ACC112 (cell line): ENCODE measurements around the gene SHE.
A peak's percentile ranks its signal among the peaks of the same experiment; 100 is the strongest.

ENCODE experiments used
- H2AFZ ChIP-seq: fragments of 200-600 bp; sonication (generic); one replicate; pipeline ENCODE4 v1.6.0; 2017; ENCODE audit warnings: antibody characterized with exemption, low read length; ENCODE audit not compliant: unreplicated experiment
- H3K27ac ChIP-seq: fragments of 200-600 bp; sonication (generic); 2 replicates; pipeline ENCODE4 v1.5.1; 2014; ENCODE audit warnings: low read depth, mild to moderate bottlenecking, antibody characterized with exemption, low read length, moderate library complexity
- H3K27me3 ChIP-seq: fragments of 200-600 bp; sonication (generic); 2 replicates; pipeline ENCODE4 v1.6.1; 2014; ENCODE audit warnings: mild to moderate bottlenecking, antibody characterized with exemption, low read length, moderate library complexity, mixed read lengths; ENCODE audit not compliant: insufficient read depth
- H3K36me3 ChIP-seq: fragments of 200-600 bp; sonication (generic); 2 replicates; pipeline ENCODE4 v1.6.1; 2016; ENCODE audit warnings: mild to moderate bottlenecking, antibody characterized with exemption, low read length, moderate library complexity, mixed read lengths; ENCODE audit not compliant: insufficient read depth
- H3K4me1 ChIP-seq: fragments of 200-600 bp; sonication (generic); one replicate; pipeline ENCODE4 v1.6.1; 2016; ENCODE audit warnings: low read length, mixed read lengths; ENCODE audit not compliant: insufficient read depth, unreplicated experiment, control insufficient read depth
- H3K4me3 ChIP-seq: fragments of 200-600 bp; sonication (generic); 2 replicates; pipeline ENCODE4 v1.5.1; 2014; ENCODE audit warnings: mild to moderate bottlenecking, low read depth, low read length
- H3K79me2 ChIP-seq: fragments of 200-600 bp; sonication (generic); one replicate; pipeline ENCODE4 v1.6.0; 2016; ENCODE audit warnings: low read length; ENCODE audit not compliant: control insufficient read depth, unreplicated experiment, insufficient read depth

SHE gene

DNA sequence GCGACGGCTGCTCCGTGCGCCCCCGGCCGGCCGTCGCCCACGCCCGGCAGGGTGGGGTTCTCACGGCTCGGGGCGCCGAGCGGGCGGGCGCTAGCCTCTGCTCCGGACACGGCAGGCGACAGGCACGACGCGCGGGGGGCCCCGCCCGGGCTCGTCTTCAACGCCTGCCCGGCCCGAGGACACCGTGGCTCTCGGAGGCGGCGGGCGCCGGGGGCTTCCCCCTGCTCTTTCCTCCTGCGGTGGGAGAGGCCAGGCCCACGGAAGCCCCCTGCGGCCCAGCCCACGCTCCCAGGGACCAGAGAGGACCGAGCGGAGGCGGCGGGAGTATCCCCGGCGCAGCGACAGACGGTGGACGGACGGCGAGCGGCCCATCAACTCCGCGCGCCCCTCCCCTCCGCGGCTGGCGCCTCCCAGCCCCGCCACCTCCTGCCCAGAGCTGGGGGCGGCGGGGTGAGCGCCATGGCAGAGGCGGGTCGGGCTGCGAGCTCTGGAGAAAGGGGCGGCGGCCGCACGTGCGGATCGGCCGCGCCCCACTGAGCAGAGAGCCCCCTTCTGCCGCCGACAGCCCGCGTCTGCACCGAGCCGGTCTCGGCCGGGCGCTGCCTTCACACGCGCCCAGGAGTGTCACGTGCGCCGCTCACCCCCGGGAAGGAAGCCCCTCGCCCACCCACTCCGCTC lies at the start of gene SHE, which contains the start of gene TDRD10:
TSS of gene SHE (minus strand) at position 347 of the 678 bp plus-strand sequence. CDS start 386 bp downstream, outside the sequence.
TSS of gene TDRD10 (plus strand) at position 154 of the 678 bp plus-strand sequence. CDS start 4,685 bp downstream, outside the sequence.
- H3K36me3 ChIP-seq: peaks cover 9% of the 10 kb centered on the region; the same call in 1 of the 2 replicates
- H2AFZ ChIP-seq: peak within 1 kb of the TSS; percentile 92
- peak within 1 kb of the TSS; percentile 80 for H3K4me3 ChIP-seq
- no peak within 1 kb of the TSS for H3K27ac ChIP-seq
- peaks cover 59% of the 10 kb centered on the region for H3K27me3 ChIP-seq
- no peaks in the 10 kb centered on the region for H3K4me1 ChIP-seq
- no peaks in the 10 kb centered on the region for H3K79me2 ChIP-seq

DNA sequence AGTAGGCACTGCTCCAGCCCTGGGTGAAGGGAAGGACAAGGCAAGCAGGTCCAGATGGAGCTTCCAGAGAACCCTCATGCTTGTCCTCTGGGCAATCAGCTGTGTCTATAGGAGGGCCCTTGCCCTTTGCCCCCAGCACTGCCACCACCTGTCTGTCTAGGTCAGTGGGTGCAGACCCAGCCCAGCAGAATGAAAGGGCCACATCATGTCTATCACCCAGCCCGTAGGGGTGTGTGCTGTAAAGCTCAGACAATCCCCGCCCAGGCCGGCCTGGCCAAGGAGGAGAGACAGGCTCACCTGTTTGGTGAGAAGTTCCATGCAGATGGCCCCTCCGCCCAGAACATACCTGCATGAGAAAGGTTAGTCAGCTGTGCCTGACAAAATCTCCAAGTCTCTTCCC lies 49.3 kb upstream of the SHE start:
- Histone ChIP-seq H3K27ac (no peak overlapping the region), H3K4me3 (no peak overlapping the region), H3K36me3 (peaks cover 29% of the 10 kb centered on the region), H2AFZ (no peak overlapping the region), H3K4me1 (peaks cover 25% of the 10 kb centered on the region), H3K79me2 (peaks cover 14% of the 10 kb centered on the region), H3K27me3 (no peaks in the 10 kb centered on the region)

DNA sequence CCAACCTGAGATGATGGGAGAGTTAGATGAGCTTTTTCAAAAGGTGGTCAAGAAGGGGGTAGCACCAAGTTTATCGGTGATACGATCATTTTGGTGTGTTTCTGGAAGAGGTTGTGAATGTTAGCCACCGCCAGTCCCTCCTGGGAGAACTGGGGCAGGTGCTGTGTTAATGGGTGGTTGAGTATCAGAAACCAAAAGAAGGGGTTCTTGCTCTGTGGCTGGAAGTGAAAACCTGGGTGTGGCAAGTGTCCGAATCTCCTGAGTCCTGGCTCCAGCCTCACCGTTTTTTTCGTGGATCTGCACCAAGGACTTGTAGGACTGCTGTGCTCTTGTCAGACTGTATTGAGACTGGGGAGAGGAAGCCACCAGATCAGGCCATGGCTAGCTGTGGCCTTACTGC lies 48.4 kb upstream of the SHE start:
- Histone ChIP-seq H3K27me3 (no peaks in the 10 kb centered on the region), H3K79me2 (peaks cover 6% of the 10 kb centered on the region), H3K36me3 (peaks cover 25% of the 10 kb centered on the region), H3K4me3 (no peak overlapping the region), H2AFZ (no peak overlapping the region), H3K4me1 (peaks cover 17% of the 10 kb centered on the region), H3K27ac (no peak overlapping the region)

DNA sequence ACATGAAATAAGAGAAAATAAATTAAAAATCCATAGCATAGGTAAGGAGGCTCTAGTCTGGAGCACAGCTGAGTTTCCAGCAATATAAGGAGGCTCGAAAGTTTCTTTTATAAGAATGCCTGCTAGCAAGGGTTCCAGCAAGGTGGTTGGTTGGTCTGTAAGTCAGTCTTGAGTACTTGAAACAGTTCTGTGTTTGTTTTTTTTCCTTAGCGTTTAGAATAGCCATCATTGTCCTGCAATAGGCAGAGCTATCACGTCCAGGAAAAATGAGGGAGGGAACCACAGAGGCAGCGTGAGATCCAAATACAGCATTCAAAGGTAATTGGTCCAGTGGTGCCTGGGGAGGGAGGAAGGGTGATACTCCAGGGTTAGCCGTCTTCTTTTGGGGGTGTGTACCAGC lies 47.9 kb upstream of the SHE start:
- peaks cover 17% of the 10 kb centered on the region for H3K4me1 ChIP-seq
- no peak overlapping the region for H3K27ac ChIP-seq
- H2AFZ ChIP-seq: no peak overlapping the region
- H3K79me2 ChIP-seq: no peaks in the 10 kb centered on the region
- H3K36me3 ChIP-seq: peaks cover 19% of the 10 kb centered on the region
- no peaks in the 10 kb centered on the region for H3K27me3 ChIP-seq
- no peak overlapping the region for H3K4me3 ChIP-seq

DNA sequence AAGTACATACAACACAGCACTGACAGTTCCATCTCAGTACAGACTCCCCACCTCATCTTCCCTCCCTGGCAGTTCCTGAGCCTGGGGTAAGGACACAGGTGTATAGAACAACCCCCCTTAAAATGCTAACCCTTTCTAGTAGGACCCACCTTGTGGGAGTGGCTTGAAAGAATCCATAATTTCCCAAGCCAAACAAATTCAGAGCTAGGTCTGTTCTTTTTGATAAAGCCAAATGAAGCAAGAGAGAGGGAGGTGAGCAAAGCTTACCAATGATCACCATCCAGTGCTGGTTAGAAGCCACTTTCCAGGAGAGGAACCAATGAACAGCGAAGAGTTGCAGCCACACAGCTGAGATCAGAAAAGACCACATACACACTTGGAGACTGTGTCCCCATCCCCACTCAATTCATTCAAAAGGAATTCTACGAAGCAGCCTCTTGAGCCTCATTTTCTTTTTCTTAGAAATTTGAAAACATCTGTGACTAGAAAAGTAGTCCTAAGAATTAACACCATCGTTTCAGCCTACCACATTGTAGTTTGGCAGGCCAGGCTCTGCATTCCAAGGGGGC lies 47.1 kb upstream of the SHE start:
- Histone ChIP-seq H3K36me3 (peaks cover 11% of the 10 kb centered on the region; the same call in 1 of the 2 replicates), H3K4me3 (no peak overlapping the region), H3K4me1 (peaks cover 17% of the 10 kb centered on the region), H2AFZ (no peak overlapping the region), H3K79me2 (no peaks in the 10 kb centered on the region), H3K27me3 (no peaks in the 10 kb centered on the region), H3K27ac (no peak overlapping the region)

DNA sequence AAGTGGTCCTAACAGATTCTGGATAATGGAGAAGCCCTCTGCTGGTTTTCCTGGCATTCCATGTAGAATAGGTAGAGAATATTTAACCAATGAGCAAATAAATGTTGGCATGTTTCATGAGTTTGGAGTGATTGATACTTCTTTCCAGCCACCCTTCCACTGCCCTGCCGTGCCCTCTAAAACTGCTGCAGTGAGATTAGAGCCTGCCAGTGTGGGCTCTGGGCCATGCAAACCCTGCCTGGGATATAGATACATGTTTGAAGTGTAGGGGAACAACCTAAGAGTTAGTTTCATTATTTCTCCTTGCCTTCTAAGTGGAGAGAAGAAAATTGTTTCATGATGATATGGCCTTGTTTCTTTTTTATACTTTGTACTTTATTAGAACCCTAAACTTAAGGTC lies 45.8 kb upstream of the SHE start:
- Histone ChIP-seq H3K4me3 (no peak overlapping the region), H3K27ac (no peak overlapping the region), H3K79me2 (no peaks in the 10 kb centered on the region), H3K27me3 (no peaks in the 10 kb centered on the region), H3K36me3 (peaks cover 3% of the 10 kb centered on the region; the same call in 1 of the 2 replicates), H3K4me1 (peaks cover 11% of the 10 kb centered on the region), H2AFZ (no peak overlapping the region)

DNA sequence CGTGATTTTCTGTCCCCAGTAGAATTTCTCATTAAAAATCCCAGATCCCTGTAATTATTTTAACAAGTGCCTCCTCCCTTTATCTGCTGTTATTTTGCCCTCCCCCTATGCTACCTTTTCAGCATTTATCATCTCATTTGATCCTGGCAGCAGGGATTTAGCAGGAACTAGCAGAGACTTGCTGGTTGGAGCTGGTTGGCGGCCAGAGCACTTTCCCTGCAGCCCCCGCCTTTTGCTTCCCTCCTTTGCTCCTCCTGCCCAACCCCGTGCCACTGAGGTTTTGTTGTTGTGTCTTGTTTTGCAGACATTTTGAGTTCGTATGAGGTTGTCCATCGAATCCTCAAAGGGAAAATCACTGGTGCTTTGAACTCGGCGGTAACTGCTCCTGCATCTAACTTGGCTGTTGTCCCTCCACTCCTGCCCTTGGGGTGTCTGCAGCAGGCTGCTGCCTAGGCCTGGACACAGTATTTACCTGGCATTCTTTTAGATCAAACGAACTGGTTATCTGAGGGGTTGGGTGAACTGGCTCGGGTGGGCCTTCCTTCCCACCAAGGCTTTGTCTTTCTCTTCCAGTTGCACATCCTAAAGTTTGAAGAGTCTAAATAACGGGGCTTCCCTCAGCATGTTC lies 45.0 kb upstream of the SHE start:
- no peak overlapping the region for H3K4me3 ChIP-seq
- H3K79me2 ChIP-seq: no peaks in the 10 kb centered on the region
- peaks cover 11% of the 10 kb centered on the region for H3K4me1 ChIP-seq
- H3K27me3 ChIP-seq: no peaks in the 10 kb centered on the region
- H3K36me3 ChIP-seq: no peaks in the 10 kb centered on the region; the same call in 1 of the 2 replicates
- no peak overlapping the region for H2AFZ ChIP-seq
- no peak overlapping the region for H3K27ac ChIP-seq

DNA sequence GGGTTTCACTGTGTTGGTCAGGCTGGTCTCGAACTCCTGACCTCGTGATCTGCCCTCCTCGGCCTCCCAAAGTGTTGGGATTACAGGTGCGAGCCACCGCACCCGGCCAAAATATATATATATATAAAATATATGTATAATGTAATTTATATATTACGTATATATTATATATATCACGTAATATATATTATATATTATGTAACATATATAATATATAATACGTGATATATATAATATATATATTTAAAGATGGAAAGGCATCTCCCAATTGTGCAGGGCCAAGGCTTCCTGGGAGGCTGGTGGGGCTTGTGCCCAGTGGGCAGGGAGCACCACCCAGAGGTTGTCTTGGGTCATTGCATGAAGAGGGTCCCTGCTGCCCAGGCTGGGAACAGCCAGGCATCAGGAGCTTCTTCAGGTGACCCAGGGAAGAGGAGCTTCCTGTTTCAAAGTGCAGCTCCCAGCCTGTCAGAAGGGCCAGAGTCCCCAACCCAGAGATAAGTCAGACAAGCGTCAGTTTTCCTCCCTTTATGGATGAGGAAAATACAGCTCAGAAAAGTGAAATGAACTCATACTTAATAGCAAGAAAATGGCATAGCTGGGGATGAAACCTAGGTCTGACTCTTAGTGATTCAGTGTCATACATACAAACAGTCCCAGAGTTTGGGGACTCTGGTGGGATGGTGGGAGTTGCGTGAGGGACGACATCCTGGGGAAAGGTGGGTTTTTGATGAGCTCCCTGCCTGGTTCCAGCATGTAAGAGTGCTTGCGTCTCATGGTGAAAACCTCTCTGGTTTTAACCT lies 44.3 kb upstream of the SHE start:
- Histone ChIP-seq H3K36me3 (no peaks in the 10 kb centered on the region; the same call in 1 of the 2 replicates), H3K27ac (no peak overlapping the region), H3K4me1 (peaks cover 11% of the 10 kb centered on the region), H3K4me3 (no peak overlapping the region), H3K79me2 (no peaks in the 10 kb centered on the region), H2AFZ (no peak overlapping the region), H3K27me3 (no peaks in the 10 kb centered on the region)

DNA sequence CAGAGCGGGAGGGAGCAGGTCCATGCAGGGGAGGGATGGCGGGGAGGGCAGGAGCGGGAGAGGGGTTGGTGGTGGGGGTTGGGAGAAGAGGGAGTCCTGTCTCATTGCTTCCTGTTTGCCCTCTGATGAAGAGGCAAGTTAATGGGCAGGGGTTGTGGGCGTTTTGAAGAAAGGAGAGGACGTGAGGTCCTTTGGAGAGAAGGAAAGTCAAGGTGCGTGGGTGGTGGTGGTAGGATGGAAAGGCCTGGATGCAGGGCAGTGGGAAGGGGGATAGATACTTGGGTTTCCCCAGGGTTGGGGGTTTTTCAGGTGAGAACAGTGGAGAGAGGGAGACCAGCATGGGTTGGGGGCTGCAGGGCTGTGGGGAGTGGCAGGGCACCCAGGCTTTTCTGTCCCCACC lies 39.0 kb upstream of the SHE start:
- Histone ChIP-seq H3K27ac (no peak overlapping the region), H3K4me3 (no peak overlapping the region), H3K79me2 (no peaks in the 10 kb centered on the region), H3K27me3 (no peaks in the 10 kb centered on the region), H3K36me3 (no peaks in the 10 kb centered on the region), H2AFZ (no peak overlapping the region), H3K4me1 (no peaks in the 10 kb centered on the region)
